ENCODE measurements around the gene SEC16A.

SEC16A gene

GRCh38 chr9:136471802-136472487 is 10.9 kb downstream of the SEC16A start:
- no peak for DNase-seq (ENCODE audit: low read depth)
- H3K4me3 ChIP-seq (ENCODE audit: control insufficient read depth, low read depth, low read length) = no peak overlapping the region
- TF ChIP-seq CTCF (IDR thresholded peaks at IDR 0.05; ENCODE audit: control insufficient read depth, insufficient read depth, low read depth, low read length, missing control alignments) = no peak

- TF ChIP-seq CTCF (IDR thresholded peaks at IDR 0.05; ENCODE audit: control insufficient read depth, insufficient read depth, low read depth, low read length, missing control alignments) = no peak
- H3K4me3 ChIP-seq (ENCODE audit: control insufficient read depth, low read depth, low read length) = no peak overlapping the region
- no peak for DNase-seq (ENCODE audit: low read depth)
Observed at GRCh38 chr9:136470792-136471469, 11.9 kb downstream of the SEC16A start.

GRCh38 chr9:136470356-136470755 is 12.5 kb downstream of the SEC16A start:
- TF ChIP-seq CTCF (IDR thresholded peaks at IDR 0.05; ENCODE audit: control insufficient read depth, insufficient read depth, low read depth, low read length, missing control alignments) = no peak
- no peak overlapping the region for H3K4me3 ChIP-seq (ENCODE audit: control insufficient read depth, low read depth, low read length)
- no peak for DNase-seq (ENCODE audit: low read depth)

- no peak for TF ChIP-seq CTCF (IDR thresholded peaks at IDR 0.05; ENCODE audit: control insufficient read depth, insufficient read depth, low read depth, low read length, missing control alignments)
- DNase-seq (ENCODE audit: low read depth) = no peak
Observed at GRCh38 chr9:136467766-136468165, 15.1 kb downstream of the SEC16A start.

GRCh38 chr9:136466155-136466541 is 16.7 kb downstream of the SEC16A start:
- H3K4me3 ChIP-seq (ENCODE audit: control insufficient read depth, low read depth, low read length) = no peak overlapping the region
- no peak for DNase-seq (ENCODE audit: low read depth)
- TF ChIP-seq CTCF (IDR thresholded peaks at IDR 0.05; ENCODE audit: control insufficient read depth, insufficient read depth, low read depth, low read length, missing control alignments) = no peak

More at GRCh38 chr9:136467766-136468165, 15.1 kb downstream of the SEC16A start:
- H3K4me3 ChIP-seq (ENCODE audit: control insufficient read depth, low read depth, low read length) = no peak overlapping the region

- no peak for TF ChIP-seq CTCF (IDR thresholded peaks at IDR 0.05; ENCODE audit: control insufficient read depth, insufficient read depth, low read depth, low read length, missing control alignments)
Observed at GRCh38 chr9:136465500-136466154, 17.2 kb downstream of the SEC16A start.

More at GRCh38 chr9:136465500-136466154, 17.2 kb downstream of the SEC16A start:
- no peak for DNase-seq (ENCODE audit: low read depth)
- no peak overlapping the region for H3K4me3 ChIP-seq (ENCODE audit: control insufficient read depth, low read depth, low read length)
